MM.1S (cell line): ENCODE data around the gene ARHGAP27.
A peak's percentile ranks its signal among the peaks of the same experiment; 100 is the strongest.
"Not testable (repeated sequence)": the region's sequence is repeated elsewhere in the genome, so short reads cannot be mapped to it uniquely, and the experiment has no call there.

Source experiments
- EZH2 ChIP-seq: fragments of 300-600 bp; sonication (generic); optimal IDR thresholded peaks from 2 replicates; pipeline ENCODE3; 2017; ENCODE audit warnings: low read depth, mild to moderate bottlenecking, antibody characterized with exemption, low read length, mixed read lengths
- TF ChIP-seq, protein P1 (sequence below): fragments of 300-600 bp; sonication (generic); IDR thresholded peaks from 2 replicates; pipeline ENCODE4 v1.5.1; 2016; ENCODE audit warnings: antibody characterized with exemption, low read length, mixed read lengths

GRCh38 chr17:45453731-45454130 lies 21.1 kb upstream of the ARHGAP27 start:
- TF ChIP-seq, protein P1, sequence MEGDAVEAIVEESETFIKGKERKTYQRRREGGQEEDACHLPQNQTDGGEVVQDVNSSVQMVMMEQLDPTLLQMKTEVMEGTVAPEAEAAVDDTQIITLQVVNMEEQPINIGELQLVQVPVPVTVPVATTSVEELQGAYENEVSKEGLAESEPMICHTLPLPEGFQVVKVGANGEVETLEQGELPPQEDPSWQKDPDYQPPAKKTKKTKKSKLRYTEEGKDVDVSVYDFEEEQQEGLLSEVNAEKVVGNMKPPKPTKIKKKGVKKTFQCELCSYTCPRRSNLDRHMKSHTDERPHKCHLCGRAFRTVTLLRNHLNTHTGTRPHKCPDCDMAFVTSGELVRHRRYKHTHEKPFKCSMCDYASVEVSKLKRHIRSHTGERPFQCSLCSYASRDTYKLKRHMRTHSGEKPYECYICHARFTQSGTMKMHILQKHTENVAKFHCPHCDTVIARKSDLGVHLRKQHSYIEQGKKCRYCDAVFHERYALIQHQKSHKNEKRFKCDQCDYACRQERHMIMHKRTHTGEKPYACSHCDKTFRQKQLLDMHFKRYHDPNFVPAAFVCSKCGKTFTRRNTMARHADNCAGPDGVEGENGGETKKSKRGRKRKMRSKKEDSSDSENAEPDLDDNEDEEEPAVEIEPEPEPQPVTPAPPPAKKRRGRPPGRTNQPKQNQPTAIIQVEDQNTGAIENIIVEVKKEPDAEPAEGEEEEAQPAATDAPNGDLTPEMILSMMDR: peak; percentile 34
- TF ChIP-seq EZH2: not testable (repeated sequence)
